HG03520 (cell line): ENCODE results near the gene AQP5.

Experiments used
- ATAC-seq: cut with Tn5 transposase; IDR thresholded peaks from one replicate; pipeline ENCODE4 v1.9.1; 2021; ENCODE audit warnings: mild to moderate bottlenecking, moderate library complexity; ENCODE audit not compliant: unreplicated experiment

AQP5 gene

DNA sequence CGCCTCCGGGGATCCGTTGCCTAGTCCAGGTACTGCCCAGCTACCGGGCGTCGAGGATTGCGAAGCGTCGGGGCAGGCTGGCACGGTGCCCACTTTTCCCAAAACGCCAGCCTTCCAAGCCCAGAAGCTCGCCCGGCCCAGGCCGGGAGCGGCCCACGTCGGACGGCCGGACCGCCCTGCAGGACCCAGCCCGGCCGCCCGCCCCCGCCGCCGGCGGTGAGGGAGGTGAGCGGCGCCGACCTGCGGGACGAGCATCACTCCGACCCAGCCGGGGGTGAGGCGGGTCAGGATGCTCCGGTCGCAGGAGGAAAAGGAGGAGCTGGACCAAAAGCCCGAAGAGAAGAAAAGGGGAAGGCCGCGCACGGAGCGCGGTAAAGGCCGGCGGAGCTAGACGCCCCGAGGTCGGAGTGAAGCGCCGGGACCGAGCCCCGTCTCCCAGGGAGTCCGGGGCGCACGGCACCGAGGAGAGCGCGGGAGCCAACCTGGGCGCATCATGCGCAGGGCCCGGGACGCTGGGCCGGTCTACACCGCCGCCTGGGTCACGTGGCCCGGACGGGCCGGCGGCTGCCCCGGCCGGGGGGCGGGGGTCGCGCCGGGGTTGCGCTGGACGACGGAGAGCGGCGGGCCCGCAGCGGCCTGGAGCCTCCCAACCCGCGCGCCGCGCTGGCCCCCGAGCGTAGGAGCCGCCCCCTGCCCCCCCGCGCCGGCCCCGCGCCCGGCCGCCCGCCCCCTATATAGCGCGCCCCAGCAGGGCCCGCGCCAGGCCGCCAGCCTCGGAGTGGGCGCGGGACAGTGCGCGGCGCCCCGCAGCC, at the start of gene AQP5:
Gene AQP5 (plus strand): TSS at position 762 of the 812 bp plus-strand sequence. CDS start 146 bp downstream, outside the sequence.
- ATAC-seq, result no peak

DNA sequence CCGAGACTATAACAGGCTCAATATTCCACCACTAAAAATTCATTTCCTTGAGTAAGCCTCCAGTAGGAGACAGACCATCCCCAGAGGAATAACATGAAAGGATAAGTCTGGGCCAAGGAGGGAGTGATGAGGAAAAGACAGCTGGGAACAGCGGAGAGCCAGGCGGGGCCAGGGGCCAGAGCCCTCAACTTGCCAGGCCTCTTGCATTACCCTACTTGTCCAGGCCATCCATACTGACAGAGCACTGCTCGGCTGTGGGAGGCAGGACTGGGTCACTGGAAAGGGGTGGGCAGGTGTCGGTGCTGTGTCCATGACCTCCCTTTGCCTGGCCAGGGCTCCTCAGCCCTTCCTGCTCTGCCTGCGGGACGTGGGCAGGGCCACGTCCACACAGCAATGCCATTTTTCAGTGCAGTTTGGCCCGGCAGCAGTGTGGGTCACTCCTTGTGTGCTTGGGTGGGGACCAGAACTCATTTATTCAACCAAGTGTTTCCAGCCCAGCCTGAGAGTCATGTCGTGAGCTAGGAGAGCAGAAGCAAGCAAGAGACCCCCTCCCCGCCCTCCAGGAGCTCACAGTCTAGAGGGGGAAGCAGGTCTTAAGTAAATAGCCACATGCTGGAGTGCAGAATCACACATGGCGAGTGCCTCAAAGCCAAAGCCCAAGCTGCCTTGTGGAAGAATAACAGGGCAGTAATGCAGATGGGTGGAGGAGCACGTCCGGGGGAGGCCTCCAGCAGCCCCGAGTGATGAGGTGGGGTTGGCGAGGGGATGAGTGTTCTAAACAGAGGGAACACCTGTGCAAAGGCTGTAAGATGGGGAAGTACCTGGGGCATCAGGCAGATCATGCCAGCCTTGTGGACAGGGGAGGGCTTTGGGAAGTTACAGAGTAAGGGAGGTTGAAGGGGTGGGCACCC, 49.1 kb upstream of the AQP5 start:
- ATAC-seq, result no peak

DNA sequence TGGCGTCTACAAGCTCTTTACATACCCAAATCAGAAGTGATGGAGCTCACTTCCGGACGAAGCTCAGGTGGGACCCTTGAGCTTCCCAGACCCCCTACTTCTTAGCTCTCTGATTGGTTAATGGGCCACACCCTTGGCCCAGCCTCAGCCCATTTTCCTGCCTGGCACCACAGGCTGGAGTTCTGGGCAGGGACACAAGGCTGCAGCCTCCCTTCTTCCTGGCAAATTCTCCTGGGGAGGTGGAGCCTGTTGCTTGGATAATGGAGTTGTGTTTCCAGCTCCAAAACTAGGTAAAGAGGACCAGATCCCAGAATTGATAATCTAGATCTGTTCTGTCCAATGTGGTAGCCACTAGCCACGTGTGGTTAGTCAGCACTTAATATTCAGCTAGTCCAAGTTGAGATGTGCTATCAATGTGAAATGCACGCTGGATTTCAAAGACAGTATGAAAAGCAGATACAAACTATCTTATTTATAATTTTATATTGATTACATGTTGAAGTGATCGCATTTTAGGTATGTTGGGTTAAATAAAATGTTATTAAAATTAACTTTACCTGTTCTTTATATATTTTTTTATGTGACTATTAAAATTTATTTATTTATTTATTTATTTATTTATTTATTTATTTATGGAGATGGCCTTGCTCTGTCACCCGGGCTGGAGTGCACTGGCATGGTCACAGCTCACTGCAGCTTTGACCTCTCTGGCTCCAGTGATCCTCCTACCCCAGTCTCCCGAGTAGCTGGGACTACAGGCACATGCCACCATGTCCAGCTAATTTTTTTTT, 45.3 kb upstream of the AQP5 start:
- no peak for ATAC-seq

DNA sequence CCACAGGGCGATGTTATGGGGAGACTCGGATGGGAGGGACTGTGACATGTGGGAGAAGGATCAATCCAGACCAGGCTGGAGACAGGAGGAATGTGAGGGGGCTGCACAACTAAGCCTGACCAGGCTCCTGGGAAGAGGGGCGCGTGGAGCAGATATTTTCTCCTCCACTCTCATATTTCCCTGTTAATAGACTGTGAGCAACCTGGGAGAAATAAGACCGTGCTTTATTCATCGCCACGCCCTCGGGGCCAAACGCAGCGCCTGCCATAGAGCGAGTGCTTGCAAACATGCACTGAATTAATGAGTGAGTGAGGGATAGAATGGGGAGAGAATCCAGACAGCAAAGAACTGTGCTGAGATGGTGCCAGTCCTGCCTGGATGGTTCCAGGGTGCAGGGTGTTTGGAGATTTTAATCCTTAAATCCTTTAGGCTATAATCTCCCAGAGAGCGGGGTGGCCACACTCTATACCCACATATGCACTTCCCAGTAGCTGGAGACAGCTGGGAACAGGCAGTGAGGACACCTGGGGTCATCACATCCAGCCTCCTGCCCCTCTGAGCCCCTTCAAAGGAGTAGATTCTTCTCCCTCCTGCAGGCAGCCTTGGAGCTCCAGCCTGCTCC, 44.4 kb upstream of the AQP5 start:
- no peak for ATAC-seq

DNA sequence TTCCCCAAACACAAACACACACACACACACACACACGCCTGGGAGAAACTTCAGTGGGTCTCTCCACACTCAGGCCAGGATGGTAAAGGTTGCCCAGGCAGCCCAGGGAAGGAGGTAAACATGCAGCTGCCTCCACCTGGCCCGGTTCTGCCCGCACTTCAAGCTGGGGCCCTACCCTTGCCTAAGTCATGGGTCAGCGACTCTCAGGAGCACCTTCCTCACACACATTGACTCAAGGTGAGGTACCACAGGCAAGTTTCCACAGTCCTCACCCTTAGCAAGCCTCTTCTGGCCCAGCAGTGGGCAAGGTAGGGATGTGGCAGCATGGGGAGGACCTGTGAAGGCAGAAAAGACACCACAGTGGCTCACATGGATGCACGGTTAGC, 43.9 kb upstream of the AQP5 start:
- ATAC-seq, result no peak

DNA sequence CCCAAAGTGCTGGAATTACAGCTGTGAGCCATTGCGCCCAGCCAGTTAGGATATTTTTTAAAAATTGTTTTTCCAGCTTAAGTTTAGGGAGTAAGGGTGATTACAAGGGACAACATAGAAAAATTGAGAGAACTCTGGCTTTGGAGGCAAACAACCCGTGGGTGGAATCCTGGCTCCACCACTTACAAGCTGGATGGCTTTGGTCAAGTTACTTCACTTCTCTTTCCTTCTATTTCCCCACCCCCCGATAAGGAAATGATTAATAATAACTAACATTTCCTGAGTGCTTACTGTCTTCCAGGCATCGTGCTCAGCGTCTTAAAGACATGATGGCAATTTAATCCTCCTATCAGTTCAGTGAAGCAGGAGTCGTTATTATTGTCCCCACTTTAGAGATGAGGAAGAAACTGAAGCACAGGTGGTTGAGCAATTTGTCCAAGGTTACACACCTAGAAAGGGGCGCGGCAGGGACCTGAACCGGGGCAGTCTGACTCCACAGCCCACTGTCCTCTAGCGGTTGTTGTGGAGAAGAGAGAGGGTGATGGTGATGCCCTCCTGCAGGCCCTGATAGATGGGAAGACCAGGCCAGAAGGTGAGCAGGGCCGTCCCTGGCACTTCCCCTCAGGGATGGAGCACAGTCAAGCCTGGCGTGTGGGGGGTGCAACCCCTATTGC, 41.3 kb upstream of the AQP5 start:
- no peak for ATAC-seq

DNA sequence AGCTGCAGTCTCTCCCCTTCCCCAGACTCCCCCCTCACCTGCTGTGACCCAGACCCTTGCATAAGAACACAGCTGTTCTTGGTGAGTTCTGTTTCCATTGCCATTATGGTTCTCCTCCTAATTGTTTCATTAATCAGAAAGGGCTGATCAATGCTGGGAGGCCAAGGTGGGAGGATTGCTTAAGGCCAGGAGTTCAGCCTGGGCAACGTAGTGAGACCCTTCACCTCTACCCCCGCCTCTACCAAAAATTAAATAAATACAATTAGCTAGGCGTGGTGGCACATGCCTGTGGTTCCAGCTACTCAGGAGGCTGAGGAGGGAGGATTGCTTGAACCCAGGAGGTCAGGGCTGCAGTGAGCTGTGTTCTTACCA, 40.8 kb upstream of the AQP5 start:
- ATAC-seq, result no peak

DNA sequence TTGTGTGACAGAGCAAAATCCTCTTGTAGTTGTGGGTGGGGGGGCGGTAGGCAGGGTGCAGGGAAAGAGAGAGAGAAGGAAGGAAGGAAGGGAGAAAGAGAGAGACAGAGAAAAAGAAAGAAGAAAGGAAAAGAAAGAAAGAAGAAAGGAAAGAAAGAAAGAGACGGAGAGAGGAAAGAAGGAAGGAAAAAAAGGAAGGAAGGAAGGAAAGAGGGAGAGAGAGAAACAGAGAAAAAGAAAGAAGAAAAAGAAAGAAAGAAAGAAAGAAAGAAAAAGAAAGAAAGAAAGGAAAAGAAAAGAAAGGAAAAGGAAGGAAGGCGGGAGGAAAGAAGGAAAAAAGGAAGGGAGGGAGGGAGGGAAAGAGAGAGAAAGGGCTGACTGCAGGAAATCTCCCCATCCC, 40.4 kb upstream of the AQP5 start:
- no peak for ATAC-seq

DNA sequence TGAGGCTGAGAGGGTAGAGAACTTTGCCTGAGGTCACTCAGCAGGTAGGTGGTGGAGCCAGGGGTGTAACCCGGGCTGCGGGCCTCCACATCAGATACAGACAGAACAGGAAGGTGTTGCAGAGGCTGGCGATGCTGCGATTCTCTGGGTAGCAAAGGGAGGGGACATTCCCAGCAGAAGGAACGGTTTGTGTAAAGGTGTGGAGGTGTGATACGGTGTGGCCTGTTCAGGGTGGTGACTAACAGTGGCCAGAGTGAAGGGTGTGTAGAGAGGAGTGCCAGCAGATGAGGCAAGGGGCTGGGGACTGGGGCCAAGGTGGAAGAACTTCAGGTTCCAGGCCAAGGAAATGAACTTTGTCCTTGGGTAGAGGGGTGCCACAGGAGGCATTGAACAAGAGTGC, 39.7 kb upstream of the AQP5 start:
- no peak for ATAC-seq

DNA sequence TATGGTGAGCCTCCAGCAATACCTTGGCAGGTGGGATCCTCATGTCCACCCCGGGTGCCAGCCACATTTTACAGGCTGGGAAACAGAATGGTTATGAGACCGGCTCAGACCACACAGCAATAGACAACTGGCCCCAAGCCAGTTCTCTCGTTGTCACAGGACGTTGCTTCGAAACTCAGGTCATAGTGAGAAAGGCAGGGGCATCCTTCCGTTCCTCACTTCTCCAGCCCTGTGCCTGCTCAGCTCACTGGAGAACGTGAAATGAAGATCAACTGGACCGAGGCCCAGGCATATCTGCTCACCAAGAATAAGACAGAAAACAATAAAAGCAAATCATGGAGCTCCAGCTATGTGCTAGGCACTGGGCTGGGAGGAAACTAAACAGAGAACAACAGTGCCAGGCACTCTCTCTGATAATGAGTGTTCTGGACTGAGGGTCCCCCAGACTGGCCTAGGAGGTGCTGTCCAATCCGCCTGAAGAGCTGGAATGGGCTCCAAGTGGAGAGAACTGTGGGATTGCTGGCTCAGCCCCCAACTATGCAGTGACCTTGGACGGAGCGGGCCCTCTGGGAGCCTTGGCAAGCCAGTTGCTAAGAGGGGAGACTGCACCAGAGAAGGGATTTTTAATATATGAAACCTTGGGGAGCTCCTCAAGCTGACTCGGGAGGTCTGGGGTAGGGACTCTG, 39.2 kb upstream of the AQP5 start:
- no peak for ATAC-seq

DNA sequence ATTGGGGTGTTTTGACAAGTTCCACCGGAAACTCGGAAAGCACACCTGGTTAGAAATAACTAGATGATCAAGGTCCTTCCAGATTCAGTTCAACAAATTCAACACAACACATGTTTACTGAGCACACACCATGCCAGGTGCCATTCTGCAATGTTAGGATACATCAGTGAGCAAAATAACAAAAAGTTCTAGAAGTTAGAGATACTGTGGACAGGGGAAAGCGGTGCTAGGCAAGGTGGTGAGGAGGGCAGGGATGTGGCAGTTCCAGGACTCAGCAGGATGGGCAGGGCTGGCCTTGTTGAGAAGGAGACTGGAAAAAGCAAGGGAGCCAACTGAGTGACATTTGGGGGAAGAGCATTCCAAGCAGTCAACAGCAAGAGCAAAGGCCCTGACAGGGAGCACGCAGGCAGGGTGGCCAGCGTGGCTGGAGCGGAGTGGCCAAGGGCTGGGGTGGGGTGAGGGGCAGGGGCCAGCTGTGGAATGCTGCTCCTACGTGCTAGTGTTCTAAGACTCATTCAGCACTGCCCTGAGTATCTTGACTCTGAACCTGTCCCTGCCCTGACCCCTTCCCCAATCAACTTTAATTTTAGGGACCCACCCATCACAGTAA, 38.5 kb upstream of the AQP5 start:
- ATAC-seq, result no peak

DNA sequence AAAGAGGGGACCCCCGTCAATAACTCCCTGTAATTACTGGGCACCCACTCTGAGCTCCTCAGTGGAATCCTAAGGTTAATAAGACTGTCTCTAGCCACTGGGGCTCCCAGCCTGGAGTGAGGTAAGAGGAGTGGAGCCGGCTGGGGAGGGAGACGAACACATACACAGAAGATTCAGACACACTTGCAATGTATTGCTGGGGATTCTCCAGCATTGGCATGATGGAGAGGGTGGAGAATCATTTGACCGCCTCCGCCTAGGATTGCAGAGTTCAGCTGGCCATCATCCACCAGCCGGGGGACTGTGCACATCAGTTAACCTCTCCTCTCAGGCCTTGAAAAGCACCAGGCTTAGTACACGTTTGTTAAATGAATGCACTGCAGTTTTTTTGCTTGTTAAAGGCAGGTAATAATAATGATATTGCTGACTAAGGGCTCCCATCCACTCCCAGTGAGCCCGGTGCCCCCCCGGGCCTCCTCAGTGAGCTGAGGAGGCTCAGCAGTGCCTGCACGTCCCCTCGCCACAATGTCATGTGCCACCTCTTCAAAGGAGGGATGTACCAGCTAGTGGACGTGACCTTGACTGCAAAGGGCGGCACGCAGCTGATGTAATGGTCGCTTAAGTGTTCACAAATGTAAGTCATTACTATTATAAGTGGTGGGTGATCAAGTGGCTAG, 37.7 kb upstream of the AQP5 start:
- ATAC-seq, result no peak

DNA sequence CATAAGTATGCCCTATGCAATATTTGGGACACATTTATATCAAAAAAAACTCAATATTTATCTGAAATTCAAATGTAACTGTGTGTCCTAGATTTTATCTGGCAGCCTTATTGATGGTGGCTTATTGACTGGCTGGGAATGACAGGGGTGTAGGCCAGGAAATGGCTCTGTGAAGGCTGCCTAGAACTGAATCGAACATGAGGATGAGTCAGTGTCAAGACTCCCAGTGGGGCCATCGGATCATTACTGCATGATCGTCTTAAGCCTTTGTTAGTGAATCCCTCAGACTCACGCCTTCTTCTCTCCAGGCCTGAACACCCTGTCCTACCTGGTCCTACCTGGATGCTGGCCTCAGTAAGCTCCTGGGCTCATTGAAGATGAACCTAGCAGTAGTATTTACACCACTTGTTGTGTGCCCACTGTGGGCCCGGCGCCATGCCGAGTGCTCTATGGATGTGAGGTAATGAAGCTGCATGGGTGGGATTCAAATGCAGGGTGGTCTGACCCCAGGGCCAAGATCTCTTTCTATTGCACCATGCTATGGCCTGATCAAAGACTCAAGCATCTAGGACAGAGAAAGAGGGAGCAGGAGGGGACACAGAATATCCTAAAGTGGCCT, 36.9 kb upstream of the AQP5 start:
- ATAC-seq, result no peak

DNA sequence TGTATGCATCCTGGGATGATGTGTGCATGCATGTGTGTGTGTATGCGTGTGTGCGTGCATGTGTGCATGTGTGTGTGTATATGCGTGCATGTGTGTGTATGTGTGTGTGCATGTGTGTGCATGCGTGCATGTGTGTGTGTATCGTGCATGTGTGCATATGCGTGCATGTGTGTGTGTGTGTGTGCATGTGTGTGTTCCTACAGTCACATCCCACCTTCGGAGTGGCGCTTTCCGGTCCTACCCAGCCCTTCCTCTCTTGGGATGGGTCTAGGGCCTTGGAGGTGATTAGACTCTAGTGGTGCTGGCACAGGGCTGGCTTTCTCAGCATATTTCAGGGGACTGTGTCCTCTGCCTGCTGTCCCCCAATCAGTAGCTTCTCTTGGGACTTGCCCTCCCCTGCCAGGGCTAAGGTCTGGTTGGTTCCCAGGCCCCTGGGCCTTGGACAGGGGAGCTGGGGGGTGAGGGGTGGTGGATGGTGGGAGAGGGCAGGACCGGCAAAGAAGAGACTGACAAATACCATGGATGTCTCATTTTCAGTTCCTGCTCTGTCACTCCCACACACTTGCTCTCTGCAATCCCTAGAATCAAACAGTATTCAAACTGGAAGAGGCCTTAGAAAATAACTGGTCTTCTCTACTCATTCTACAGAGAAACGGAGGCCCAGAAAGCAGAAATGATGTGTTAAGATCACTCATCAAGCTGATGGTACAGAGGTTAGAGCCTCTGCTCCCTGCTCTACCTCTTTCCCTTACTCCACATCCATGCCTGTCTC, 36.1 kb upstream of the AQP5 start:
- no peak for ATAC-seq

DNA sequence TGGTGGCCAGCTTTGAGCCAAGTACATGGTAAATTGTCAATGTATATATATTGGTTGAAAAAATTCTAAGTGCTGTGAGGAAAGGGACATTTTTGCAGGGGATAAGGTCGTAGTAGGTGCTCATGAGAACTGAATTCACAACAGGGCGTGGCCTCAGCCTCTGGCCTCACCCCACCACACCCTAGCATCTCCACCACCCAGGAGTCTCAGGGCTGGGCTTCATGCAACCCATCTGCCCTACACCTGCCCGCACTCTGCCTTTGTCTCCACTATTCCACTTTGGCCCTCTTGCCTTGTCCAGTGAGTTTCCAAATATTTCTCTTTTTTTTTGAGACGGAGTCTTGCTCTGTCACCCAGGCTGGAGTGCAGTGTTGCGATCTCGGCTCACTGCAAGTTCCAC, 33.2 kb upstream of the AQP5 start:
- ATAC-seq, result no peak

DNA sequence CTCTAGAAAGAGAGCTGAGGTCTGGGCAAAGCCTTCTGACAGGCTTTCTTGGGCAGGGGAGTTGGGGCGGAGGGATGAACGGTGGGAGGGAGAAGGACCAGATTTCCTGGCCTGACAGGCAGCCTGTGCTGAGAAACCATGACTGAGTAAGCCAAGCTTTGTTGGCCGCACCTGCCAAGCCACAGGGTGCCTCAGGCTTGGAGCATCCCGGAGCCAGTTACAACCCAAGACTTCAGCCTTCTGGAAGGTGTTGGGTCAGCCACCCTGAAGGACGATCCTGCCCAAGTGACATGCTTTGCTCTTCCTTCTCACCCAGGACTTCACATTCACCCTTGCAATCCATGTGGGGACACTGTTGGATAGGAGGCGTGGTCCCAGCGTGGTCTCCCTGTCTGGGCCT, 32.1 kb upstream of the AQP5 start:
- no peak for ATAC-seq

DNA sequence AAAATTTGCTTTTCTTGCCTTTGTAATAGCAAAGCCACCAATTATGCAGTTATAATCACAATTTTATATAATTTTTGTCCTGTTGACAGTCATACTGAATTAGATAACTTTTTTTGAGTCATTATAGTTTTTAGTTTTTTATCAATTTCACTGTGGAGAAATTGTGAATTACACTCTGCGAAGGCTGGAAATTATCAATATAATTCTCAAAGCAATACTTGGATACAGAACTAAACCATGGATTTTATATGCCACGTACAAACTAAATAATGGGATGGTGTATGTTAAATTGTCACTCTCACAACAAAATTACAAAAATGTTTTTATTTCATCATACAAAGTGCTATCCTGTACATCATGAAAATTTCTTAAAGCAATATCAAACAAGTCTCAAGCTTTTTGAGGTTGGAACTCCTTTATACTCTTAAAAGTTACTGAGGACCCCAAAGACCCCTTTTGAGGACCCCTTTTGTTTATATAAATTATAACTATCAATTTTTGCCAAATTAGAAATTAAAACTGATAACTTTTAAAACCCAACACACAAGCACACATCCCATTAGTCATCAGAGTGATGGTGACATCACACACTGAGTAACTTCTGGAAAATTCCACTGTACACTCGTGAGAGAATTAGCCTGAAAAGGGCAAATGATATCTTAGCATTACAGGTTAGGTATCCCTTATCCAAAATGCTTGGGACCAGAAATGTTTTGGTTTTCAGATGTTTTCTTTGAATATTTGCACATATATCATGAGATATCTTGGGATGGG, 31.0 kb upstream of the AQP5 start:
- no peak for ATAC-seq
